Amniotic epithelial cell (primary cell): ENCODE measurements around the gene ADA.

Experiments used
- DNase-seq: peaks from one replicate; pipeline ENCODE4 v3.0.0-alpha.2; 2010; ENCODE audit warnings: low read depth

The ADA gene

GRCh38 chr20:44580581-44581268, 70.8 kb downstream of the ADA start:
- no peak for DNase-seq

- no peak for DNase-seq
Measured at GRCh38 chr20:44579313-44580081, 72.0 kb downstream of the ADA start.

DNA sequence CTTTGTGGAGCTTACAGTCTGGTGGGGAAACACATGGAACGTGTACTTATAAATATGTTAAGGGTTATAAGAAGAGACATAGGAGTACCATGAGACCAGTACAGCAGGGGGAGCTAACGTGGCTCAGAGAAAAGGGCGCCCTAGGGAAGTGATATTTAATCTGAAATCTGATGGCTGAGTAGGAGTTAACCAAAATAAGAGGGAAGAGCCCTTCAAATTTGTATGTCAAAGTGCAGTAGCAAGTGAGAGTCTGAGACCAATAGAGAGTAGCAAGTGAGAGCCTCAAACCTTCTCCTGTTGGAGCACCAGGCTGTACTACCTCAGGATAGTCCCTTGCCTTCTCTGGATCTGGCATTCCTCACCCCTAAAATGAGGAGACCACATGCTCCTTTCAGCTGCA, 75.2 kb downstream of the ADA start:
- DNase-seq, result peak; percentile 53

GRCh38 chr20:44574372-44574771, 77.1 kb downstream of the ADA start:
- DNase-seq, result no peak

DNA sequence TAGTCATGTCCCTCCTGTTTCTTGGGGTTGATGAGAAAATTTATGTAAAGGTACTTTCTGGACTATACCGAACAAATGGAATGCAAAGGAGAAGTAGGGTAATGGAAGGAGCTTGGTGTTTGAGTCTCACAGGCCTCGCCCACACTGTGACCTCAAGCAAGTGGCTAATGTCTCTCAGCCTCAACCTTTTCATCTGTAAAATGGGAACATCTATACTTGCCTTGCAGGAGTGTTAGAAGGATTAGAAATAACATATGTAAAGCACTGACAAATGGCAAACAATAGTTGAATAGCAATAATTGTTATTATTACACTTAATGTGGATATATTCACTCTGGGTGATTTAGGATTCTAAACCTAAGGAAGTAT, 78.0 kb downstream of the ADA start:
- DNase-seq, result no peak

DNA sequence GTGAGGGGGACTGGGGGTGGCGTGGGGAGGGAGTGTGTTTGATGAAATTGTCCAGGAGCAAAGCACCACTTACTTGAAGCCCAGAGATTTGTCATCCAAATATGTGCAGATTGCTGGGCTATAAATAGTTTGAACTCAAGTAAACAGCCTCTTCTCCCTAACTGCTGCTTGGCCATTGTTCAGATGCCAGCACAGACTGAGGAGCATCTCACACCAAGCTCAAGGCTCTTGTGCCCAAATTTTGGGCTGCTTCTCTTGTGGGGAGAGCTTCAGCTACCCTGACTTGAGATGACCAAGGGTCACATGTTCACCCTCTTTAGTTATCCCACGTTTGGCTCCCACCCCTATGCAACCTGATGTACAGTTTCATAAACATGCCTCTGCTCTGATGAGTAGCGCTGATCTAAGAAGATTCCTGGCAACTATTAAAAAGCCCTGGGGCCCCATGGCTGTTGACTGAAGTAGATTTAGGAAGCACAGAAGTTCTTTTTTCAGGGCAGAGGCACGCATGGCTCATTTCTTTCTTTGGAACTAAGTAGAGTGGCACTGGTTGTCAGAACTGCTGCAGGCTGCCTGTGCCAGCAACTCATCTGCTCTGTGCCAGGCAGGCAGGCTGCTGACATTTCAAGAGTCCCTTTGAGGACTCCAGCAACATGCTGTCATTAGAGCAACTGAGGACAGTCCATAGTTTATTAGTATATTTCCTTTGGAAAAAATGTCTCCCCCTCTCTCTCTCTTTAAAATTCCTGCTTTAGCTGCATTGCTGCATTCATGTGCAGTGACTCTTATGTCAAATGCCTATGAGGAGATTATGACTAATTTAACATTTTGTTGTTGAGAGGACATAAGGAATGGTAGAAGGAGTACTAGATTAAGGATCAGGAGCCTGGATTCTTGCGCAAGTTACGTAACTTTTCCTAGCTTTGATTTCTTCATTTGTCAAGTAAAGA, 78.7 kb downstream of the ADA start:
- DNase-seq, result peak; percentile 96

DNA sequence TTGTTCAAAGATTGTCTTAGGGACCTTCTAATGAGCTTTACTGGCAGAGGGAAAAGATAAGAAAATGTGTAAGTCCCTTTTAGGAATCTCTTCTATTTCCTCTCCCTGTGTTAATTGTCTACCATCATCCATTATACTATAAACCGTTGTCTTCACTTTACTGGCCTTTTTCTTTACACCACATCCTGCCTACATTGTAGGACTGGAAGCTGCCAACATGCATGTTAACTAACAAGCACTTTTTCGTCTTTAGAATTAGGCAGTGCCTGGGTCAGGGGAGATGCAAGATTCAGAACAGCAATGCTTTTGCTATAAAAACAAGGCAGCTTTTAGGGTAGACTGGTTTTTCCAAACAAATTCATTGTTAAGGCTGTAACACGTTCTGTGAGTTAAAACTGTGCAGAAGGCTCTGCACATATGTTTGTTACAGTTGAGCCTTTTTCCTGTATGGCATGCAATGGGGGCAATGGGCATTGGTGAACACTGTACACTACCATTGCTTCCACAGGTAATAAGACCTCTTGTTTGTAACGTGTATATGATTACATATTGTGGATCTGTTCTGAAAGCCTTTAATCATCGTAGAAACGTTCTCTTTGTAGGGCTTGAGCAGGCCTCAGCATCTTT, 80.0 kb downstream of the ADA start:
- DNase-seq, result no peak

- DNase-seq, result no peak
Measured at GRCh38 chr20:44570367-44570766, 81.1 kb downstream of the ADA start.
